Adrenal gland (tissue), 12 donors: ENCODE results near the gene UQCRC1. TPM values are rescaled to one million over a fixed set of nuclear protein-coding genes. Genes with fewer than 3 reads are reported as not detected.

ENCODE experiments used
- DNase-seq, 7 donors: peaks; one replicate each; pipeline ENCODE4 v3.0.0-alpha.2; 2019 to 2020
- H3K27ac ChIP-seq, 5 donors: fragments of 200-600 bp; sonication (generic) in 4 of 5; 1 replicate in 3 of 5; 2 replicates in 2 of 5; pipeline versions ENCODE4 v1.5.1 to v1.8.0; 2016 to 2020; ENCODE audit warnings: mild to moderate bottlenecking in 1 of 5
- H3K27me3 ChIP-seq: fragments of 200-600 bp; 2 replicates; pipeline ENCODE4 v1.8.0; 2021
- H3K36me3 ChIP-seq, 2 donors: fragments of 200-600 bp; replicated peaks in 1 of 2; 1 replicate in 1 of 2; 2 replicates in 1 of 2; pipeline versions ENCODE4 v1.5.1 to v1.8.0; 2018 to 2022
- H3K4me1 ChIP-seq, 2 donors: fragments of 200-600 bp; replicated peaks in 1 of 2; 1 replicate in 1 of 2; 2 replicates in 1 of 2; pipeline versions ENCODE4 v1.5.1 to v1.8.0; 2018 to 2021
- H3K4me3 ChIP-seq, 4 donors: fragments of 200-600 bp; sonication (generic) in 3 of 4; one replicate each; pipeline ENCODE4 v1.5.1; 2016 to 2018
- H3K9me3 ChIP-seq, 3 donors: fragments of 200-600 bp; sonication (generic) in 1 of 3; replicated peaks in 1 of 3; 1 replicate in 2 of 3; 2 replicates in 1 of 3; pipeline versions ENCODE4 v1.5.1 to v1.8.0; 2016 to 2021
- POLR2A ChIP-seq, 2 donors: fragments of 450-650 bp; IDR thresholded peaks; one replicate each; pipeline ENCODE4 v1.6.1; 2017; ENCODE audit warnings: antibody characterized with exemption in 2 of 2, mild to moderate bottlenecking in 2 of 2, moderate library complexity in 1 of 2
- WGBS, 4 donors: extraction: QIAGEN DNeasy Blood & Tissue Kit in 2 of 4; methylation state at CpG; one replicate each; pipeline versions ENCODE4 v1.1.5 to v1.1.7; 2013 to 2017; 5-methylcytosine and 5-hydroxymethylcytosine counted together
- intact Hi-C, 2 donors: fragments of 100-400 bp; cut with DNase I; formaldehyde crosslinking; loops; one replicate each; pipeline versions ENCODE4 v1.14.1 to v1.15.0; 2022 to 2023
- polyA plus RNA-seq, 3 donors: library from polyadenylated mRNA; stranded (reverse); fragments of 200-250 nt in 2 of 3; fragments of 350-450 nt in 1 of 3; fragmentation: Illumina TruSeq in 1 of 3; extraction: RNeasy Lipid Tissue Mini Kit (QIAGEN cat#74804) in 1 of 3; gene quantifications; one replicate each; pipeline ENCODE4 v1.2.3, GENCODE V29; 2013 to 2014
- total RNA-seq, 9 donors: library from RNA; depleted of rRNA in 4 of 9; stranded (reverse); fragments of >200 nt in 4 of 9; fragments of 120-200 nt in 1 of 9; fragmentation: NEBNext Ultra II Directional in 1 of 9; extraction: Animal tissue kit (Norgen Biotek cat#: 25700) in 1 of 9; gene quantifications; one replicate each; pipeline versions ENCODE4 v1.1.0 to v1.2.4, GENCODE V29; 2013 to 2023
- TF ChIP-seq, protein P1 (sequence below), 6 experiments: fragments of 450-650 bp in 4 of 6; fragments of 200-600 bp in 2 of 6; sonication (generic) in 1 of 6; IDR thresholded peaks; 1 replicate in 5 of 6; 2 replicates in 1 of 6; pipeline versions ENCODE4 v1.5.1 to v1.8.0; 2016 to 2021; ENCODE audit warnings: antibody characterized with exemption in 6 of 6, mild to moderate bottlenecking in 2 of 6, moderate library complexity in 1 of 6
- donor health status: healthy with polysubstance abuse.
- donor health status: Bipolar disorder and iron deficiency.
- donor health status: DM: yes; HTN: yes; CAD: no.
- donor health status: DM: no; HTN: no; CAD: no.
- donor health status: DM: no; HTN: no; CAD: no.
- donor health status: DM: yes; HTN: yes; CAD: no.

UQCRC1 gene
- total and polyA plus RNA-seq, 12 donors: 201 to 418 (median 292) TPM

DNA sequence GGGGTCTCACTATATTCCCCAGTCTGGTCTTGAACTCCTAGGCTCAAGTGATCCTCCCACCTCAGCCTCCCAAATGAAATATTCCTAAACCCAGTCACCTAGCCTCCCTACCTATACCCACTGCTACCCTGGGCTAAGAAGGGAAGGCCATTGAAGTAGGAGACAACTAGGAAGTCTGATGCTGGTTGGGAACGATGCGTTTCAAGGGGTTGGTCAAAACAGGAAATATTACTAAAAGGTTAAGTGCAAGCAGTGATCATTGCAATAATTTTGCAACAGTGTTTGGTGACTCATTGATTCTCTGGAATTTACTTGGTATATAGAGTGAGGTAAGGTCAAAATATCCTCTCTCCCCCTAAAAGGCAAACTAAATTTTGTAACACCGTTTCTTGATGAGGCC, 4.6 kb upstream of the UQCRC1 start:
- TF ChIP-seq POLR2A (IDR thresholded peaks at IDR 0.05): no peak
- TF ChIP-seq, protein P1, sequence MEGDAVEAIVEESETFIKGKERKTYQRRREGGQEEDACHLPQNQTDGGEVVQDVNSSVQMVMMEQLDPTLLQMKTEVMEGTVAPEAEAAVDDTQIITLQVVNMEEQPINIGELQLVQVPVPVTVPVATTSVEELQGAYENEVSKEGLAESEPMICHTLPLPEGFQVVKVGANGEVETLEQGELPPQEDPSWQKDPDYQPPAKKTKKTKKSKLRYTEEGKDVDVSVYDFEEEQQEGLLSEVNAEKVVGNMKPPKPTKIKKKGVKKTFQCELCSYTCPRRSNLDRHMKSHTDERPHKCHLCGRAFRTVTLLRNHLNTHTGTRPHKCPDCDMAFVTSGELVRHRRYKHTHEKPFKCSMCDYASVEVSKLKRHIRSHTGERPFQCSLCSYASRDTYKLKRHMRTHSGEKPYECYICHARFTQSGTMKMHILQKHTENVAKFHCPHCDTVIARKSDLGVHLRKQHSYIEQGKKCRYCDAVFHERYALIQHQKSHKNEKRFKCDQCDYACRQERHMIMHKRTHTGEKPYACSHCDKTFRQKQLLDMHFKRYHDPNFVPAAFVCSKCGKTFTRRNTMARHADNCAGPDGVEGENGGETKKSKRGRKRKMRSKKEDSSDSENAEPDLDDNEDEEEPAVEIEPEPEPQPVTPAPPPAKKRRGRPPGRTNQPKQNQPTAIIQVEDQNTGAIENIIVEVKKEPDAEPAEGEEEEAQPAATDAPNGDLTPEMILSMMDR (IDR thresholded peaks at IDR 0.05): no peak
- Histone ChIP-seq H3K36me3 (no peaks in the 10 kb centered on the region), H3K27ac (no peak overlapping the region), H3K9me3 (no peaks in the 10 kb centered on the region), H3K4me1 (no peaks in the 10 kb centered on the region), H3K27me3 (no peaks in the 10 kb centered on the region), H3K4me3 (no peak overlapping the region)
- no peak for DNase-seq
- intact Hi-C loops: no loop called here
- 29 to 52% (median 48%) methylated on average over 3 of the region's 3 CpGs for WGBS, 4 donors

DNA sequence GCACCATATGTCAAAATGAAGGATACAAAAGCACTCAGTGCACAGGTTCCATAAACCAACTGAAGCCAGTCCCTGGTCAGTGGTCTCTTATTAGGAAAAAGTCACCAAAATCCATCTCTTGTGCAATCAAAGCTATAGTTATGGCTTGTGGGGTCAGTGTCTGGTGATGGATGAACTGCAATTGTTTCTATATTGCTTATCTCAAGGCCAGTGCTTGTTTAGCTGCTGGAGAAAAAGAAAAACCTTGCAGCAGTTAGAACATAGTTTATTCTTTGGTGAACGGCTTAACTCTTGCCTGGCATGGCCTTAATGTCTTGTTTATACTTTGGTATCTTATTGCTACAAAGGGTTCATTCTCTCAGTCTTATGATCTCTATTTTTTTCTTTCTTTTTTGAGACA, 2.9 kb upstream of the UQCRC1 start:
- H3K36me3 ChIP-seq: peaks cover 0 to 3% of the 10 kb centered on the region in 2 donors
- no peak for TF ChIP-seq POLR2A (IDR thresholded peaks at IDR 0.05)
- TF ChIP-seq, protein P1 (IDR thresholded peaks at IDR 0.05): no peak
- peaks cover 8 to 10% of the 10 kb centered on the region in 2 donors for H3K4me1 ChIP-seq
- intact Hi-C loops: no loop called here
- no peaks in the 10 kb centered on the region for H3K9me3 ChIP-seq
- no peaks in the 10 kb centered on the region for H3K27me3 ChIP-seq
- WGBS, 4 donors: 63 to 68% (median 68%) methylated on average over 1 of the region's 1 CpG
- H3K4me3 ChIP-seq: no peak overlapping the region
- no peak for DNase-seq
- H3K27ac ChIP-seq: no peak overlapping the region

DNA sequence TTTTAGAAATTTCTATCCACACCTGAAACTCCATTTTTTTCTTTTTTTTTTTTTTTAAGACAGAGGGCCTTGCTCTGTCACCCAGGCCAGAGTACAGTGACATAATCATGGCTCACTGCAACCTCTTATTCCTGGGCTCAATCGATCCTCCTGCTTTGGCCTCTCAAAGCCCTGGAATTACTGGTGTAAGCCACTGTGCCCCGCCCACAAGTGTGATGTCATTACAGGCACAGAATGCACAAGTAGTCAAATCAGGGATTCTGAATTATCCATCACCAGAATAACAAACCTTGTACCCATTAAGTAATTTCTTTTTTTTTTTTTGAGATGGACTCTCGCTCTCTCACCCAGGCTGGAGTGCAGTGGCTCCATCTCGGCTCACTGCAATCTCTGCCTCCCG, 1.9 kb downstream of the UQCRC1 start:
- peaks cover 8 to 15% of the 10 kb centered on the region in 2 donors for H3K4me1 ChIP-seq
- H3K27me3 ChIP-seq: no peaks in the 10 kb centered on the region
- intact Hi-C loops: no loop called here
- peak in 1 of 7 donors; percentile 23 for DNase-seq
- no peak overlapping the region for H3K27ac ChIP-seq
- H3K9me3 ChIP-seq: no peaks in the 10 kb centered on the region
- TF ChIP-seq POLR2A (IDR thresholded peaks at IDR 0.05): no peak
- TF ChIP-seq, protein P1 (IDR thresholded peaks at IDR 0.05): no peak
- H3K4me3 ChIP-seq: no peak overlapping the region
- 91 to 95% (median 94%) methylated on average over 5 of the region's 5 CpGs for WGBS, 4 donors
- H3K36me3 ChIP-seq: peaks cover 0 to 44% of the 10 kb centered on the region in 2 donors

DNA sequence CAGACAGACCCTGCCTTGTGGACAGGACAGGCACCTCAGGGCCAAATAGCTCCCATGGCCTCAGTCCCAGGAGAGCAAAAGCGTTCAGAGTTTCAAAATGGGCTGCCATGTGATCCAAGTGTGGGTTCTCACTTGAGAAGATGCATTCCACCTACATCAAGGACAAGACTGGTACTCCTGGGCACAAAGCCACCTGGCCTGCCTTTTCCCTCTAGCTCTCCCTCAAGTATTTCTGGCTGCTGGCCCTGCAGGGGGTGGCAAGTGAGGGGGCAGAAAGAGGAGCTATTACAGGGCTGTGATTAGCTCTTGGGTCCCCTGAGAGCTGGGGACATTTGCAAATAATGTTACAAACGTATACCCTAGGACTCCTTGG, 7.8 kb downstream of the UQCRC1 start:
- TF ChIP-seq, protein P1 (IDR thresholded peaks at IDR 0.05): no peak
- TF ChIP-seq POLR2A (IDR thresholded peaks at IDR 0.05): no peak
- Histone ChIP-seq H3K4me1 (peaks cover 0 to 5% of the 10 kb centered on the region in 2 donors), H3K4me3 (no peak overlapping the region), H3K27ac (no peak overlapping the region), H3K9me3 (no peaks in the 10 kb centered on the region), H3K36me3 (peaks cover 0 to 84% of the 10 kb centered on the region in 2 donors), H3K27me3 (no peaks in the 10 kb centered on the region)
- no peak for DNase-seq
- intact Hi-C loops: no loop called here
- WGBS, 4 donors: 53 to 70% (median 61%) methylated on average over 2 of the region's 2 CpGs
